ENCODE data around the gene SPPL2B.

The SPPL2B gene

GRCh38 chr19:2355168-2356035, 26.9 kb downstream of the SPPL2B start:
- no peak for DNase-seq (ENCODE audit: low read depth in 2 of 2)

DNA sequence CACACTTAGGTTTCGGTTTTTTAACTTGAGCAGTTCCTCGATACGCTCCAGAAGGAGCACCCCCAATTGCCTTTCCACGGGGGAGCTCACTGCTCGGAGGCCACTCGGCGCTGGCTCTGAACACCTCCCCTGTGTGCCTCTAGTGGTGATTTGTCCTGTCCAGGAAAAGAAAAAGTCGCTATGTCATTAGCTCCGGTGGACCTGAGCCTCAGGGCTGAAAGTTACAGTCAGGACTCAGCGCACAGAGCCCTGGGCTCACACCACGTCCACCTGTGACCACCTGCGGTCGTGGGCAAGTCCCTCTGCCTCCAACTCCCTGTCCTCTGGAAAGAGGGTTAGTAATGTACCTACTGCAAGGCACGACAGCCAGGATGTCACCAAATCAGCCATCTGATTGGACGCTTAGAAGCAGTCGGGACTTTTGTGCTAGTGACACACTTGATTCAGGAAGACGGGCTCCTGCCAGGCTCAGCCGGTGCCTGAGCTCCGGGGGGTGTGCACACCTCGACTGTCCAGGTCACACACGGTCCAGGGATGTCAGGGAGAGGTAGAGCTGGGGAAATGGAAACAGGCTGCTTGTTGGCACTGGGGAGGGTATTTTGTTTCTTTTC, 27.7 kb downstream of the SPPL2B start:
- no peak for DNase-seq (ENCODE audit: low read depth in 2 of 2)

- DNase-seq (ENCODE audit: low read depth in 2 of 2): no peak
Measured at GRCh38 chr19:2357279-2358206, 29.1 kb downstream of the SPPL2B start.

DNA sequence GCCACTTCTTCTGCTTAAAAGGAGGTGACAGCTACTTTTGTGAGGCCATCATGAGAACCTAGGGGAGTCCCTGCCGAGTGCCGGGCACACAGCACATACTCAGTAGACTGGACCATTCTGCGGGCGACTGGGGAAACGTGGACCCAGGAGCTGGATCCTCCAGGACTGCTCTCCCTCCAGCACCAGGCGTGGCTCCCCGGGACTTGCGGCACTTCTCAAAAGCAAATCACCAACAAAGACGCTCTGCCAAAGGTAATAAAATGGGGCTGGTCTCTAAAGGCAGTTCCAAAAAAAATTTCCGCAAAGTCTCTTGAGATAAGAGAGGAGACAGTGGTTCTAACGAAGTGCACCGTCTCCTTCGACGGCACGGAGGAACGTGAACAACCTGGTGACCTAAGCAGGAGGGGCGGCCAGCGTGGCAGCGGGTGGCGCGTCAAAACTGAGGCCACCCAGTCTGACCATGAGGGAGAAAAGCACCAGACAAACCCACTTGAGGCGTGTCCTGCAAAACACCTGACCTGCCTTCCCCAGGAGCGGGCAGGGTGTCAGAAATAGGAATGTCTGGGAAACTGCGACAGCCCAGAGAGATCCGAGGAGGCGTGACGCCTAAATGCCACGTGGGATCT, 30.2 kb downstream of the SPPL2B start:
- no peak for DNase-seq (ENCODE audit: low read depth in 2 of 2)

GRCh38 chr19:2359992-2360685, 31.7 kb downstream of the SPPL2B start, which contains the start of gene TMPRSS9:
Gene TMPRSS9 (plus strand): TSS chr19:2360265. CDS start chr19:2389786, 29,521 bp downstream.
- DNase-seq (ENCODE audit: low read depth in 2 of 2): no peak

- no peak for DNase-seq (ENCODE audit: low read depth in 2 of 2)
Measured at GRCh38 chr19:2360833-2361232, 32.3 kb downstream of the SPPL2B start.

DNA sequence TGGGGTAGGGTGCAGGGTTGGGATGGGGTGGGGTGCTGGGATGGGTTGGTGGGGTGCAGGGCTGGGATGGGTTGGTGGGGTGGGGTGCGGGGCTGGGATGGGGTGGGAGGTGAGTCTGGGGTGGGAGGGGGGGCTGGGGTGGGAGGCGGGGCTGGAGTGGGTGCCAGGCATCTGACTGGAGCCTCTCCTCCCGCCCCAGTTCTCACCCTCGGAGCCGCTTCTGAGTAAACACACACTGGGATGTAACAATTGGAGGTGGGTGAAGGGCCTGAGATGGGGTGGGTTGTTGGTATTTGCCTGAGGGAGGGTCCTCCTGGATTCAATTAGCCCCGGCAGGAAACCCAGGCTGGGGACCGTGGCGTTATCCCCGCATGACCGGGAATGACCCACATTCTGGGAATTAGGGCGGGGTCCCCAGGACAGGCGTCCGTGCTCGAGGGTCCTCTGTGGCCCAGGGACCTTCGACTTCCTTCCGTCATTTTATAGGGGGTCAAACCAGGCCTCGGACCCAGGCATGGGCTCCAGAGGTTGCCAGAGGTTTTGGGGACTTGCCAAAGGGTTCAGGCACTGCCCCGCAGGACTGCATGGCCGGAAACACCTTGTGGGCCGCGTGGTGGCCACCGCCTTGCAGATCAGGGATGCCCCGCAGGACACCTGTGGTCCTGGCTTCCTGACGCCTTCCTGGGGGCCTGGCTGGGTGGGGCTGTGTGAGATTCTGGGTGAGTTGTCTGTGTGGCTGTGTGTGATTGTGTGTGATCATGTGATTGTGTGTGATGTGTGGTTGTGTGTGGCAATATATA, 33.0 kb downstream of the SPPL2B start:
- no peak for DNase-seq (ENCODE audit: low read depth in 2 of 2)

- DNase-seq (ENCODE audit: low read depth in 2 of 2): no peak
Measured at GRCh38 chr19:2362046-2362969, 33.8 kb downstream of the SPPL2B start.

- DNase-seq (ENCODE audit: low read depth in 2 of 2): no peak
Measured at GRCh38 chr19:2362970-2363300, 34.5 kb downstream of the SPPL2B start.

GRCh38 chr19:2363419-2363818, 34.9 kb downstream of the SPPL2B start:
- no peak for DNase-seq (ENCODE audit: low read depth in 2 of 2)

DNA sequence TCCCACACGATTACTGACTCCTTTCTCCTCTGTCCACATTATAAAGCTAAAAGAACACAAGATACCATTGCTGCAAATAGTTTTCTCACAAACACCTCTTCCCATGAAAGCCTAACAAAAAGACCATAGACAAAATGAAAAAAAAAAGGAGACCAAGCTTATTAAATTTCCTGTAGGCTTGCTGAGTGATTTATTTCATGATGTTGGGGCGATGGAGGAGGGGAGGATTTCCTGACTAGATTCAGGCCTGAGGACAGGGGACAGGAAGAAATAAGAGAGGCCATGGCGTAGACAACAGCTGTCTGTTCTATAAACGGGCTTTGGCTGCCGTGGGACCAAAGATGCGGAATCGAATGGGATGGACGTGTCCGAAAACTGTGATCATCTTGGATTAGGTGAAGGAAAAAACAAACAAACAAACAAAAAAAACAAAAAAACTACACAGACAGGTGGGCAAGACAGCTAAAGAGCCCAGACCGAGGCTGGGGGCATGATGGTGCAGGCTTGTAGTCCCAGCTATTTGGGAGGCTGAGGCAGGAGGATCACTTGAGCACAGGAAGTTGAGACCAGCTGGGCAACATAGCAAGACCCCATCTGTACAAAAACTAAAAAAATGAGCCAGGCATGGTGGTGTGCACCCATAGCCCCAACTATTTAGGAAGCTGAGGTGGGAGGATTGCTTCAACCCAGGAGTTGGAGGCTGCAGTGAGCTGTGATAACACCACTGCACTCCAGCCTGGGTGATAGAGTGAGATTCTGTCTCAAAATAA, 36.9 kb downstream of the SPPL2B start:
- DNase-seq (ENCODE audit: low read depth in 2 of 2): no peak

DNA sequence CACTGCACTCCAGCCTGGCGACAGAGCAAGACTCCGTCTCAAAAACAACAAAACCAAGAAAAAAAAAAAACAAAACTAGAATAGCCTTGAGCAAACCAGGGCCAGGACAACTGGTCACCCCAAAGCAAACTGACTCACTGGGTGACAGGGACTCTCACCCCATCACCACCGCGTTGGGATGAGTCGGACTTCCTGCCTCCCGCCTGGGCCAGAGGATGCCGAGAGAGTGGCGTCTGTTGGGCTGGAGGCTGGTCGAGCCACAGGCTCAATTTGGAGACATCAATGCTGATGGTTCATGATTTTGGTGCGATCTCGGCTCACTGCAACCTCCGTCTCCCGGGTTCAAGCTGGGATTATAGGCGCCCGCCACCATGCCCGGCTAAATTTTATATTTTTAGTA, 43.2 kb downstream of the SPPL2B start:
- no peak for DNase-seq (ENCODE audit: low read depth in 2 of 2)

- DNase-seq (ENCODE audit: low read depth in 2 of 2): no peak
Measured at GRCh38 chr19:2372076-2372612, 43.7 kb downstream of the SPPL2B start.

GRCh38 chr19:2374808-2375207, 46.3 kb downstream of the SPPL2B start:
- DNase-seq (ENCODE audit: low read depth in 2 of 2): no peak

- DNase-seq (ENCODE audit: low read depth in 2 of 2): no peak
Measured at GRCh38 chr19:2375353-2376121, 47.1 kb downstream of the SPPL2B start.

GRCh38 chr19:2376784-2377519, 48.5 kb downstream of the SPPL2B start:
- no peak for DNase-seq (ENCODE audit: low read depth in 2 of 2)

- no peak for DNase-seq (ENCODE audit: low read depth in 2 of 2)
Measured at GRCh38 chr19:2380567-2380966, 52.1 kb downstream of the SPPL2B start.
